Esophagus squamous epithelium (tissue), 4 donors: ENCODE data around the gene CMTM3.

Experiments
- POLR2A ChIP-seq, 4 donors: fragments of 450-650 bp; IDR thresholded peaks; one replicate each; pipeline ENCODE4 v1.6.1; 2017; ENCODE audit warnings: antibody characterized with exemption in 4 of 4, mild to moderate bottlenecking in 4 of 4, moderate library complexity in 3 of 4
- TF ChIP-seq, protein P1 (sequence below), 6 experiments: fragments of 450-650 bp in 4 of 6; fragments of 200-600 bp in 2 of 6; sonication (generic) in 2 of 6; IDR thresholded peaks; one replicate each; pipeline ENCODE4 v1.5.1; 2016 to 2019; ENCODE audit warnings: antibody characterized with exemption in 6 of 6, mild to moderate bottlenecking in 4 of 6, moderate library complexity in 4 of 6

GRCh38 chr16:66569827-66570405 is 34.6 kb upstream of the CMTM3 start:
- TF ChIP-seq POLR2A (IDR thresholded peaks at IDR 0.05): no peak
- TF ChIP-seq, protein P1, sequence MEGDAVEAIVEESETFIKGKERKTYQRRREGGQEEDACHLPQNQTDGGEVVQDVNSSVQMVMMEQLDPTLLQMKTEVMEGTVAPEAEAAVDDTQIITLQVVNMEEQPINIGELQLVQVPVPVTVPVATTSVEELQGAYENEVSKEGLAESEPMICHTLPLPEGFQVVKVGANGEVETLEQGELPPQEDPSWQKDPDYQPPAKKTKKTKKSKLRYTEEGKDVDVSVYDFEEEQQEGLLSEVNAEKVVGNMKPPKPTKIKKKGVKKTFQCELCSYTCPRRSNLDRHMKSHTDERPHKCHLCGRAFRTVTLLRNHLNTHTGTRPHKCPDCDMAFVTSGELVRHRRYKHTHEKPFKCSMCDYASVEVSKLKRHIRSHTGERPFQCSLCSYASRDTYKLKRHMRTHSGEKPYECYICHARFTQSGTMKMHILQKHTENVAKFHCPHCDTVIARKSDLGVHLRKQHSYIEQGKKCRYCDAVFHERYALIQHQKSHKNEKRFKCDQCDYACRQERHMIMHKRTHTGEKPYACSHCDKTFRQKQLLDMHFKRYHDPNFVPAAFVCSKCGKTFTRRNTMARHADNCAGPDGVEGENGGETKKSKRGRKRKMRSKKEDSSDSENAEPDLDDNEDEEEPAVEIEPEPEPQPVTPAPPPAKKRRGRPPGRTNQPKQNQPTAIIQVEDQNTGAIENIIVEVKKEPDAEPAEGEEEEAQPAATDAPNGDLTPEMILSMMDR (IDR thresholded peaks at IDR 0.05): no peak
